Coronary artery (tissue), 2 donors: ENCODE results near the gene RANBP9.

Source experiments
- DNase-seq: peaks from one replicate; pipeline ENCODE4 v3.0.0-alpha.2; 2017; ENCODE audit warnings: low spot score
- H3K27ac ChIP-seq, 2 donors: fragments of 200-600 bp; sonication (generic); one replicate each; pipeline ENCODE4 v1.5.1; 2016 to 2019
- H3K4me3 ChIP-seq: fragments of 200-600 bp; sonication (generic); 2 replicates; pipeline ENCODE4 v1.5.1; 2016; ENCODE audit warnings: mild to moderate bottlenecking, moderate library complexity
- CTCF ChIP-seq: fragments of 200-600 bp; sonication (generic); IDR thresholded peaks from one replicate; pipeline ENCODE4 v1.5.1; 2019; ENCODE audit warnings: antibody characterized with exemption

RANBP9 gene

GRCh38 chr6:13688692-13689196 is 22.9 kb downstream of the RANBP9 start:
- no peak for TF ChIP-seq CTCF
- Histone ChIP-seq H3K4me3 (no peak overlapping the region), H3K27ac (no peak overlapping the region)
- DNase-seq: no peak

- no peak overlapping the region for H3K4me3 ChIP-seq
- H3K27ac ChIP-seq: no peak overlapping the region
- DNase-seq: no peak
- TF ChIP-seq CTCF: no peak
Observed at GRCh38 chr6:13687917-13688351, 23.7 kb downstream of the RANBP9 start.

DNA sequence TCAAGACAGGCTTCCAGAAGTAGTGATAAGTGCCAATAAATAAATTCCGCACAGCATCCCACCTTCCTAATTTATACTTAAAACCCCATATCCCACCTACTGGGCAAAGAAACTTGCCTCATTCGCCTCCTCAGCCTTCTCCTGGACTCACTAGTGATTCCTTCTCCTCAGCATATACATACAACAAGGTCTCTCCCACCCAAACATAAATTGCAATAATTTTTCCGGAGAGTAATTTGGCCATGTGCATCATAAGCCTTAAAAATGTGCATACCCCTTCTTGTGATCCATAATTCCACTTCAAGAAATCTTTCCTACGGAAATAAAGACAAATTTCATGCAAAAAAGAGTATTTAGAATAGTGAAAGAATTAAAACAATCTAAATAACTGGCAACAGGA is 26.8 kb downstream of the RANBP9 start:
- Histone ChIP-seq H3K4me3 (no peak overlapping the region), H3K27ac (no peak overlapping the region)
- DNase-seq: no peak
- no peak for TF ChIP-seq CTCF

DNA sequence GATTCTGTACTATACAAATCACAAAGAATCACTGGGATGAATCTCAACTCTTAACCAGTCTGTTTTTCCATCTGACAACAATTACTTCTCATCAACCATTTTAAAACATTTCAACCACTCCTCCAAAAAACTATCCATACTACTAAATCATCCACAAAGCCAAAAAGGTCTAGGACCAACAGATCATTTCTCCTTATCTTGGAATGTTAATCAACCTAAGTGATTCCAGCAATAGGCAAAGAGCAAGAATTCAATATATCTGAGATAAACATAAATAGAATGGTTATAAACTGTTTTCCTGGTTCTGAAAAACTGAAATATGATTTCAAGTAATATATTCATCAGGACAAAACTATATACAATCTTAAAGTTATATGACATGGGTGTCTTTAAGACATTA is 28.6 kb downstream of the RANBP9 start:
- Histone ChIP-seq H3K4me3 (no peak overlapping the region), H3K27ac (no peak overlapping the region)
- no peak for DNase-seq
- no peak for TF ChIP-seq CTCF

GRCh38 chr6:13682346-13682745 is 29.3 kb downstream of the RANBP9 start:
- Histone ChIP-seq H3K27ac (no peak overlapping the region), H3K4me3 (no peak overlapping the region)
- no peak for DNase-seq
- TF ChIP-seq CTCF: no peak

DNA sequence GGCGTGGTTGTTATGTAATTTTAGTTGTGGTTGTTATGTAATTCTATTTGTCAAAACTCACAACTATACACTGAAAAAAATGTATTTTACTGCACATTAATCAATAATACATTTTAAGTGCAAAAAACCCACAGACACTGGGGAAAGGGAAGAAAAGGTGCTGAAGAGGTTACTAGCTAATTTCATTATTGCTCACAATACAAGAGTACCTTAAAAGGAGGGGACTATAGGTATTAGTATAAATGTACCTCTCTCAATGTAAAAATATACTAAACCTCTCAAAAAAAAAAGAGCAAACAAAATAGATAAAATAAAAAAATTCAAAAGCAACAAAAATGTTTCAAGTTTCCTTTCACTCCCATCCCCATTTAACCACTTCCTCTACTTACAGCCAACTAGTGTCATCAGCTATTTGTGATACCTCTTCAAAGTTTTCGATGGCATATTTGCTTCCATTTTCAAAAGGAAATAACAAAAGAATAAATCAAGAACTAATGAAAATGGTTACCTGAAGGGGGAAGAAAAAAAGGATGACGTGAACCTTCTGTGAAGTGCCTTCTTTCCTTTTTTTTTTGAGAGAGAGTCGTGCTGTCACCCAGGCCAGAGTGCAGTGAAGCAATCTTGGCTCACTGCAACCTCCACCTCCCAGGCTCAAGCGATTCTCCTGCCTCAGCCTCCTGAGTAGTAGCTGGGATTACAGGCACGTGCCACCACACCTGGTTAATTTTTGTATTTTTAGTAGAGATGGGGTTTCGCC is 30.2 kb downstream of the RANBP9 start:
- TF ChIP-seq CTCF: no peak
- H3K27ac ChIP-seq: no peak overlapping the region
- no peak overlapping the region for H3K4me3 ChIP-seq
- DNase-seq: no peak

DNA sequence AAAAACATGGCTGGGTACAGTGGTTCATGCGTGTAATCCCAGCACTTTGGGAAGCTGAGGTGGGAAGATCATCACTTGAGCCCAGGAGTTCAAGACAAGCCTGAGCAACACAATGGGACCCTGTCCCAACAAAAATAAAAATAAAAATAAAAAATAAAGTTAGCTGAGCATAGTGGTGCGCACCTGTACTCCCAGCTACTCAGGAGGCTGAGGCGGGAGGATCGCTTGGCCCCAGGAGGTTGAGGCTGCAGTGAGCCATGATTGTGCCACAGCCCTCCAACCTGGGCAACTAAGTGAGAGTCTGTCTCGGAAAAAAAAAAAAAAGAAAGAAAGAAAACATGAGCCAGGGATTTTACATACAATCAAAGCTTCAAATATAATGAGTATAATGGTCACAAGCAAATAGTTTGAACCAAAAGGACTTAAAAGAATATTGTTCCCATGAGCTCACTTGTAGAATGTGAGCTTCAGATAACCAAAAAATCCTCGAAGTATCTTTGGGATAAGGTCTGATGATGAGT is 31.1 kb downstream of the RANBP9 start:
- TF ChIP-seq CTCF: no peak
- Histone ChIP-seq H3K27ac (no peak overlapping the region), H3K4me3 (no peak overlapping the region)
- no peak for DNase-seq
